SH-SY5Y (cell line): ENCODE data around the gene SCGB3A1.

Experiments
- GATA2 ChIP-seq: IDR thresholded peaks from 2 replicates; pipeline ENCODE4 v1.6.1; 2011; ENCODE audit warnings: mild to moderate bottlenecking, low read depth, low read length
- GATA3 ChIP-seq: IDR thresholded peaks from 2 replicates; pipeline ENCODE4 v1.6.1; 2011; ENCODE audit warnings: low read depth, mild to moderate bottlenecking, low read length, moderate library complexity

GRCh38 chr5:180639287-180639686 lies 48.0 kb upstream of the SCGB3A1 start:
- TF ChIP-seq GATA2 (no peak), GATA3 (no peak)
